K562 (cell line): ENCODE measurements around the gene UGT1A6. TPM values are rescaled to one million over a fixed set of nuclear protein-coding genes. Genes with fewer than 3 reads are reported as not detected.

Source experiments
- ATAC-seq: fragments of 200-7000 bp; cut with Tn5 transposase; 3 replicates; pipeline ENCODE4 v1.9.1; 2020; ENCODE audit warnings: moderate library complexity
- BruUV-seq: library from RNA; stranded (reverse); fragments of 400-500 nt; replicated peaks from 2 replicates; lab custom pipeline; 2021; lab: Mats Ljungman, UMichigan
- CTCF ChIA-PET: fragments of 300-600 bp; formaldehyde crosslinking; extraction: SDS; loops from one replicate; lab custom pipeline; 2021; ENCODE audit warnings: low intra/inter-chr PET ratio; lab: Yijun Ruan, JAX
- POLR2A ChIA-PET: fragments of 300-600, 350-650 bp; sonication (Branson Sonifier 250); formaldehyde crosslinking; extraction: SDS; loops from one replicate; lab custom pipeline; 2021; ENCODE audit warnings: antibody characterized with exemption, inconsistent platforms; lab: Yijun Ruan, JAX
- DNase-seq, 4 experiments: peaks; one replicate each; pipeline versions ENCODE4 v3.0.0 to v3.0.0-alpha.2; 2011 to 2018; ENCODE audit warnings: low spot score in 3 of 4, mixed read lengths in 3 of 4; ENCODE audit errors: extremely low read depth in 1 of 4
- FAIRE-seq: peaks from 2 replicates; lab custom pipeline; 2011; peaks lifted over from hg19 to GRCh38; lab: Jason Lieb, UNC
- H2AFZ ChIP-seq: 2 replicates; pipeline ENCODE4 v1.6.0; 2011; ENCODE audit warnings: low read depth, low read length, control low read depth, inconsistent platforms
- H3K27ac ChIP-seq: fragments of 200-600 bp; 3 replicates; pipeline ENCODE4 v1.8.0; 2011; ENCODE audit warnings: low read depth, mild to moderate bottlenecking, control low read depth, inconsistent platforms, low read length, moderate library complexity, mixed read lengths; ENCODE audit errors: extremely low read depth
- H3K27me3 ChIP-seq, 2 experiments: fragments of 300-600 bp in 1 of 2; 2 replicates in 1 of 2; 3 replicates in 1 of 2; pipeline versions ENCODE4 v1.6.0 to v1.8.0; 2011; ENCODE audit warnings: inconsistent platforms in 2 of 2, low read length in 2 of 2, mild to moderate bottlenecking in 1 of 2, mixed read lengths in 1 of 2, moderate library complexity in 1 of 2; ENCODE audit not compliant: control insufficient read depth in 2 of 2, insufficient read depth in 2 of 2
- H3K36me3 ChIP-seq: fragments of 300-600 bp; 3 replicates; pipeline ENCODE4 v1.8.0; 2011; ENCODE audit warnings: mild to moderate bottlenecking, low read length, inconsistent platforms; ENCODE audit not compliant: control insufficient read depth, insufficient read depth
- H3K4me1 ChIP-seq, 2 experiments: fragments of 200-600 bp in 1 of 2; replicated peaks in 1 of 2; 2 replicates in 1 of 2; 3 replicates in 1 of 2; pipeline versions ENCODE4 v1.5.1 to v1.8.0; 2011; ENCODE audit warnings: inconsistent platforms in 2 of 2, low read length in 2 of 2, mild to moderate bottlenecking in 1 of 2, mixed read lengths in 1 of 2, moderate library complexity in 1 of 2; ENCODE audit not compliant: control insufficient read depth in 2 of 2, insufficient read depth in 2 of 2
- H3K4me2 ChIP-seq: 2 replicates; pipeline ENCODE4 v1.6.1; 2011; ENCODE audit warnings: low read length, control low read depth, inconsistent platforms, mixed read lengths; ENCODE audit not compliant: insufficient read depth
- H3K4me3 ChIP-seq: fragments of 200-600 bp; sonication (generic), shearing (Covaris generic); 2 replicates; pipeline ENCODE4 v1.5.1; 2016; ENCODE audit warnings: control low read depth, inconsistent platforms
- H3K79me2 ChIP-seq: fragments of 200-600 bp; 3 replicates; pipeline ENCODE4 v1.8.0; 2011; ENCODE audit warnings: low read length, inconsistent platforms; ENCODE audit not compliant: control insufficient read depth, insufficient read depth
- H3K9ac ChIP-seq, 2 experiments: 2 replicates each; pipeline versions ENCODE4 v1.6.0 to v1.6.1; 2011; ENCODE audit warnings: low read depth in 2 of 2, low read length in 2 of 2, control low read depth in 1 of 2, inconsistent platforms in 1 of 2, mild to moderate bottlenecking in 1 of 2, mixed read lengths in 1 of 2; ENCODE audit not compliant: insufficient read depth in 1 of 2
- H3K9me1 ChIP-seq: one replicate; pipeline ENCODE4 v1.6.0; 2011; ENCODE audit warnings: inconsistent platforms, mild to moderate bottlenecking, low read length, moderate library complexity; ENCODE audit not compliant: control insufficient read depth, insufficient read depth
- H3K9me3 ChIP-seq: replicated peaks from 2 replicates; pipeline ENCODE4 v1.5.1; 2011; ENCODE audit warnings: low read depth, low read length, inconsistent platforms; ENCODE audit not compliant: control insufficient read depth, insufficient read depth
- H4K20me1 ChIP-seq: replicated peaks from 2 replicates; pipeline ENCODE4 v1.6.1; 2011; ENCODE audit warnings: low read length, inconsistent platforms, mixed read lengths; ENCODE audit not compliant: control insufficient read depth, insufficient read depth
- ARID1B ChIP-seq: fragments of 450-650 bp; IDR thresholded peaks from 2 replicates; pipeline ENCODE4 v1.6.1; 2016; ENCODE audit warnings: antibody characterized with exemption, mild to moderate bottlenecking, inconsistent platforms
- BHLHE40 ChIP-seq: IDR thresholded peaks from 2 replicates; pipeline ENCODE4 v1.6.1; 2011; ENCODE audit warnings: low read length, improper control_type of control experiment
- BMI1 ChIP-seq: fragments of 150-350 bp; IDR thresholded peaks from 2 replicates; pipeline ENCODE4 v1.6.1; 2014; ENCODE audit warnings: low read length
- MTA2 ChIP-seq: fragments of 450-650 bp; IDR thresholded peaks from 2 replicates; pipeline ENCODE4 v1.6.1; 2016; ENCODE audit warnings: low read depth
- RBM14 ChIP-seq: fragments of 200-400 bp; formaldehyde crosslinking; IDR thresholded peaks from 2 replicates; pipeline ENCODE4 v1.6.1; 2018; ENCODE audit warnings: low read depth, mild to moderate bottlenecking, low read length, moderate library complexity, borderline replicate concordance; ENCODE audit not compliant: insufficient read depth
- ZKSCAN3 ChIP-seq: fragments of 250-450 bp; sonication (Bioruptor Pico); IDR thresholded peaks from 2 replicates; pipeline ENCODE4 v1.4.0; 2020
- ZNF695 ChIP-seq: fragments of 450-650 bp; formaldehyde crosslinking; IDR thresholded peaks from 2 replicates; pipeline ENCODE4 v1.4.0; 2020; ENCODE audit warnings: mild to moderate bottlenecking, moderate library complexity
- WGBS: fragments of 100-300 bp; shearing (Covaris generic); methylation state at CpG from one replicate; pipeline ENCODE4 v1.1.6; 2016; ENCODE audit warnings: low coverage, mixed read lengths; ENCODE audit not compliant: insufficient coverage; ENCODE audit errors: missing lambda C conversion rate; 5-methylcytosine and 5-hydroxymethylcytosine counted together
- in situ Hi-C: fragments of 300-500 bp; cut with MboI; formaldehyde crosslinking; loops from 4 replicates; pipeline ENCODE4 v1.15.0; 2018; ENCODE audit warnings: inconsistent platforms, mixed read lengths
- intact Hi-C: fragments of 100-400 bp; cut with micrococcal nuclease; formaldehyde crosslinking; loops from 2 replicates; pipeline ENCODE4 v1.14.2; 2022
- polyA plus RNA-seq, 8 experiments: library from polyadenylated mRNA; depleted of rRNA in 4 of 8; stranded (reverse) in 5 of 8; unstranded in 3 of 8; fragments of >200 nt; fragmentation: Nextera tagmentation in 2 of 8; fragmentation: Illumina TruSeq in 1 of 8; extraction: Ambion mirVana in 2 of 8; extraction: Trizol in 1 of 8; gene quantifications; 2 replicates each; pipeline versions ENCODE4 v1.2.1 to v1.2.3, GENCODE V29; 2011 to 2014; ENCODE audit warnings: inconsistent platforms in 1 of 8, missing spikeins in 1 of 8
- total RNA-seq, 7 experiments: library from RNA; depleted of rRNA in 6 of 7; stranded (reverse); fragments of >200 nt in 6 of 7; fragmentation: Illumina TruSeq in 2 of 7; extraction: Trizol in 2 of 7; gene quantifications; 2 replicates each; pipeline versions ENCODE4 v1.2.1 to v1.2.3, GENCODE V29; 2011 to 2021; ENCODE audit warnings: low replicate concordance in 1 of 7
- TF ChIP-seq, protein P1 (sequence below): sonication (generic); formaldehyde crosslinking; IDR thresholded peaks from 2 replicates; pipeline ENCODE4 v1.8.0; 2022; ENCODE audit warnings: mild to moderate bottlenecking, missing genetic modification reagents
- TF ChIP-seq, protein P2 (sequence below): fragments of 250-450 bp; sonication (Bioruptor Pico); IDR thresholded peaks from 2 replicates; pipeline ENCODE4 v1.4.0; 2020; ENCODE audit warnings: mild to moderate bottlenecking, moderate library complexity, borderline replicate concordance
- TF ChIP-seq, protein P3 (sequence below), 2 experiments: fragments of 450-650 bp; IDR thresholded peaks; 2 replicates each; pipeline ENCODE4 v1.6.1; 2016; ENCODE audit warnings: mild to moderate bottlenecking in 2 of 2, borderline replicate concordance in 1 of 2, low read depth in 1 of 2, moderate library complexity in 1 of 2

UGT1A6 gene
- total and polyA plus RNA-seq, 9 of the 15 experiments (the other 6 are each of a cell fraction or from before 2014, with no cell fraction given): not detected

GRCh38 chr2:233671290-233672161, 21.2 kb upstream of the UGT1A6 start, which contains the start of gene UGT1A9:
TSS of gene UGT1A9 (plus strand) at chr2:233671898. CDS start at chr2:233671935, 37 bp downstream.
- BruUV-seq: no TSS peak
- ATAC-seq: no peak
- in situ Hi-C loops (no loop called here), intact Hi-C loops (no loop called here)
- no peaks in the 10 kb centered on the region for H3K4me1 ChIP-seq
- H3K9ac ChIP-seq: no peak within 1 kb of the TSS
- H3K27ac ChIP-seq: no peak within 1 kb of the TSS
- H4K20me1 ChIP-seq: no peaks in the 10 kb centered on the region
- ChIA-PET POLR2A (no interaction called here), CTCF (no interaction called here)
- no peaks in the 10 kb centered on the region for H3K9me1 ChIP-seq
- no peaks in the 10 kb centered on the region for H3K36me3 ChIP-seq
- H3K4me3 ChIP-seq: no peak within 1 kb of the TSS
- H3K79me2 ChIP-seq: no peaks in the 10 kb centered on the region
- H2AFZ ChIP-seq: no peak within 1 kb of the TSS
- no peaks in the 10 kb centered on the region for H3K27me3 ChIP-seq
- no peak for DNase-seq
- no peak for FAIRE-seq
- no peak within 1 kb of the TSS for H3K4me2 ChIP-seq
- 2% methylated on average over 5 of the region's 5 CpGs for WGBS
- H3K9me3 ChIP-seq: no peaks in the 10 kb centered on the region
- TF ChIP-seq BHLHE40 (no peak), BMI1 (no peak), ZNF695 (CRISPR knock-in tag) (no peak), ZKSCAN3 (CRISPR knock-in tag) (no peak), MTA2 (no peak), RBM14 (no peak), ARID1B (no peak)
- TF ChIP-seq, protein P1, sequence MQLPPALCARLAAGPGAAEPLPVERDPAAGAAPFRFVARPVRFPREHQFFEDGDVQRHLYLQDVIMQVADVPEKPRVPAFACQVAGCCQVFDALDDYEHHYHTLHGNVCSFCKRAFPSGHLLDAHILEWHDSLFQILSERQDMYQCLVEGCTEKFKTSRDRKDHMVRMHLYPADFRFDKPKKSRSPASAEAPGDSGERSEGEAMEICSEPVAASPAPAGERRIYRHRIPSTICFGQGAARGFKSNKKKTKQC (CRISPR knock-in tag): no peak
- TF ChIP-seq, protein P2, sequence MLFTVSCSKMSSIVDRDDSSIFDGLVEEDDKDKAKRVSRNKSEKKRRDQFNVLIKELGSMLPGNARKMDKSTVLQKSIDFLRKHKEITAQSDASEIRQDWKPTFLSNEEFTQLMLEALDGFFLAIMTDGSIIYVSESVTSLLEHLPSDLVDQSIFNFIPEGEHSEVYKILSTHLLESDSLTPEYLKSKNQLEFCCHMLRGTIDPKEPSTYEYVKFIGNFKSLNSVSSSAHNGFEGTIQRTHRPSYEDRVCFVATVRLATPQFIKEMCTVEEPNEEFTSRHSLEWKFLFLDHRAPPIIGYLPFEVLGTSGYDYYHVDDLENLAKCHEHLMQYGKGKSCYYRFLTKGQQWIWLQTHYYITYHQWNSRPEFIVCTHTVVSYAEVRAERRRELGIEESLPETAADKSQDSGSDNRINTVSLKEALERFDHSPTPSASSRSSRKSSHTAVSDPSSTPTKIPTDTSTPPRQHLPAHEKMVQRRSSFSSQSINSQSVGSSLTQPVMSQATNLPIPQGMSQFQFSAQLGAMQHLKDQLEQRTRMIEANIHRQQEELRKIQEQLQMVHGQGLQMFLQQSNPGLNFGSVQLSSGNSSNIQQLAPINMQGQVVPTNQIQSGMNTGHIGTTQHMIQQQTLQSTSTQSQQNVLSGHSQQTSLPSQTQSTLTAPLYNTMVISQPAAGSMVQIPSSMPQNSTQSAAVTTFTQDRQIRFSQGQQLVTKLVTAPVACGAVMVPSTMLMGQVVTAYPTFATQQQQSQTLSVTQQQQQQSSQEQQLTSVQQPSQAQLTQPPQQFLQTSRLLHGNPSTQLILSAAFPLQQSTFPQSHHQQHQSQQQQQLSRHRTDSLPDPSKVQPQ (CRISPR knock-in tag): no peak
- TF ChIP-seq, protein P3, sequence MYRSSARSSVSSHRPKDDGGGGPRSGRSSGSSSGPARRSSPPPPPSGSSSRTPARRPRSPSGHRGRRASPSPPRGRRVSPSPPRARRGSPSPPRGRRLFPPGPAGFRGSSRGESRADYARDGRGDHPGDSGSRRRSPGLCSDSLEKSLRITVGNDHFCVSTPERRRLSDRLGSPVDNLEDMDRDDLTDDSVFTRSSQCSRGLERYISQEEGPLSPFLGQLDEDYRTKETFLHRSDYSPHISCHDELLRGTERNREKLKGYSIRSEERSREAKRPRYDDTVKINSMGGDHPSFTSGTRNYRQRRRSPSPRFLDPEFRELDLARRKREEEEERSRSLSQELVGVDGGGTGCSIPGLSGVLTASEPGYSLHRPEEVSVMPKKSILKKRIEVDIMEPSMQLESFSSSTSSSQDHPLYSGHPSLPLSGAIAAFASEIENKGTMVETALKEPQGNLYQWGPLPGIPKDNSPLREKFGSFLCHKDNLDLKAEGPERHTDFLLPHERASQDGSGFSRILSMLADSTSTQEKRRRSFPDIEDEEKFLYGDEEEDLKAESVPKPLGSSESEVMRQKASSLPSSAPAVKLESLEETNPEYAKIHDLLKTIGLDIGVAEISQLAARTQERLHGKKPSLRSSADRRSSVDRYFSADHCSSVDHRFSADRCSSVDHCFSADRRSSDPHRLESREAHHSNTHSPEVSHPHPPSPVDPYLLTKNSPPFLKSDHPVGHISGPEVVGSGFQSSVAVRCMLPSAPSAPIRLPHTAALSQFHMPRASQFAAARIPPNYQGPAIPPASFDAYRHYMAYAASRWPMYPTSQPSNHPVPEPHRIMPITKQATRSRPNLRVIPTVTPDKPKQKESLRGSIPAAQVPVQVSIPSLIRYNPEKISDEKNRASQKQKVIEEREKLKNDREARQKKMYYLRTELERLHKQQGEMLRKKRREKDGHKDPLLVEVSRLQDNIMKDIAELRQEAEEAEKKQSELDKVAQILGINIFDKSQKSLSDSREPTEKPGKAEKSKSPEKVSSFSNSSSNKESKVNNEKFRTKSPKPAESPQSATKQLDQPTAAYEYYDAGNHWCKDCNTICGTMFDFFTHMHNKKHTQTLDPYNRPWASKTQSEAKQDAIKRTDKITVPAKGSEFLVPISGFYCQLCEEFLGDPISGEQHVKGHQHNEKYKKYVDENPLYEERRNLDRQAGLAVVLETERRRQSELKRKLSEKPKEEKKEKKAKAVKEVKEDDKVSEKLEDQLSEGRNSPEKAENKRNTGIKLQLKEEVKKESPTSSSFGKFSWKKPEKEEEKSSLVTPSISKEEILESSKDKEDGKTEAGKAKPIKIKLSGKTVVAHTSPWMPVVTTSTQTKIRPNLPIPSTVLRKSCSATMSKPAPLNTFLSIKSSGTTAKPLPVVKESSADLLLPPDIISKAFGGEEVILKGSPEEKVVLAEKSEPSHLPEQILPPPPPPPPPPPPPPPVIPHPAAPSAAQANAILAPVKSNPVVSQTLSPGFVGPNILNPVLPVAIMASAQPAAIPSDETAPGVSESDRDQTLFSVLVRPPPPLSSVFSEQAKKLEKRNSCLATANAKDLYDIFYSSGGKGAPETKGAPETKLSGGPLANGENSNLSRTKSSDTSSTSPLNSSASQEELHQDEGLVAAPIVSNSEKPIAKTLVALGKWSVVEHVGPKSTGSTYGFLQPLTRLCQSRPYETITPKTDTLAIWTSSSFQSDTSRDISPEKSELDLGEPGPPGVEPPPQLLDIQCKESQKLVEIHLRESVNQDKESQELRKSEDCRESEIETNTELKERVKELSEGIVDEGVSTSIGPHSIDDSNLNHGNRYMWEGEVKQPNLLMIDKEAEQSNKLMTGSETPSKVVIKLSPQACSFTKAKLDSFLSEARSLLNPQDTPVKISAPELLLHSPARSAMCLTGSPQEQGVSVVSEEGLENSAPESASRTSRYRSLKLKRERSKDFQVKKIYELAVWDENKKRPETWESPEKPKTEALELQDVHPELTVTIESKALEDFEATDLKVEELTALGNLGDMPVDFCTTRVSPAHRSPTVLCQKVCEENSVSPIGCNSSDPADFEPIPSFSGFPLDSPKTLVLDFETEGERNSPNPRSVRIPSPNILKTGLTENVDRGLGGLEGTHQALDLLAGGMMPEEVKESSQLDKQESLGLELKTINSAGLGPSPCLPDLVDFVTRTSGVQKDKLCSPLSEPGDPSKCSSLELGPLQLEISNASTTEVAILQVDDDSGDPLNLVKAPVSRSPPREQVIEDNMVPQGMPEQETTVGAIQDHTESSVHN (IDR thresholded peaks at IDR 0.05; ENCODE audit: borderline replicate concordance in 1 of 2, low read depth in 1 of 2): no peak
